HG02642 (cell line): ENCODE measurements around the gene NOC3L.
"Not testable (repeated sequence)": the region's sequence is repeated elsewhere in the genome, so short reads cannot be mapped to it uniquely, and the experiment has no call there.

Experiments used
- ATAC-seq: cut with Tn5 transposase; IDR thresholded peaks from one replicate; pipeline ENCODE4 v1.9.1; 2021; ENCODE audit warnings: mild to moderate bottlenecking; ENCODE audit not compliant: unreplicated experiment, poor library complexity

The NOC3L gene

DNA sequence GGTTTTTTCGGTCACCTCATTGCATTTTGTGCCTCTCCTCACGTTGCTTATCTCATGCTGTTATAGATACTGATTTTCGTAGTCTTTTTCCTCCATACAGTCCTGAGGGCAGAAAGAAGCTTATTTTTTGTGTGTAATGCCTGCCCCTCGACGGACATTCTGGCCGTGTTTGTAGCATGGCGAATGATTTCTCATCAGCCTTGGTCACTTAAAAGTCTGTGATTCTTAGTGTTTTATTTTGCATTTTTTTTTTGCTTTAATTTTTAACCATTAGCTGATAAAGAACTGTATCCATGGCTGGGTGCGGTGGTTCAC is 469 bp upstream of the NOC3L start:
- ATAC-seq = peak; percentile 22

DNA sequence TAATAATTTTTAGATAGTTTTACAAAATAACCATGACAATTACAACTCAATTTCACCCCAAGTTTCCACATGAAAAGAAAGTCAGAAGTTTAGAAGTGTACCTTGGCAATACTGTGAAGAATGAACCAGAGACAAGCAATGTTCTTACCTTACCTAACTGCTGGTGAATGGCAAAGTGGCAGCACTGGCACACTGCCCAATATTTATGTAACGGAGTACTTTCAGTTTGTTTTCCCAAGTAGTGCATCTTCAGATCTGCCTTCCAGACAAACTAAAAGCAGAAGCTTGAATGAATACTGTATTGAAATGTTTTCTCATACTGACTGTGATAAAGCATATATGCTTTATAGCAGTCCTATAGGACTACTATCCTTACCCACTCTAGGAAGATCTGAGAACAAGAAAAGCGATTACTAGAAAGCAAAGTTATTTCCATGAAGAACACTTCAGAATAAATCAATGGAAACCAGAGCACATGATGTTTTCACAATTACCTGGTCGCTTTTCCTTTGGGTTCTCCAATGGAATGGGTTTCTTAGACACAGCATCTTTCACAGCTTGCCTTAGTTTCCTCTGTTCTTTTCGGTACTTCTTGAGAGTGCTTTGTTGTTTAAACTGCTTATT is 1.5 kb downstream of the NOC3L start:
- ATAC-seq = no peak

DNA sequence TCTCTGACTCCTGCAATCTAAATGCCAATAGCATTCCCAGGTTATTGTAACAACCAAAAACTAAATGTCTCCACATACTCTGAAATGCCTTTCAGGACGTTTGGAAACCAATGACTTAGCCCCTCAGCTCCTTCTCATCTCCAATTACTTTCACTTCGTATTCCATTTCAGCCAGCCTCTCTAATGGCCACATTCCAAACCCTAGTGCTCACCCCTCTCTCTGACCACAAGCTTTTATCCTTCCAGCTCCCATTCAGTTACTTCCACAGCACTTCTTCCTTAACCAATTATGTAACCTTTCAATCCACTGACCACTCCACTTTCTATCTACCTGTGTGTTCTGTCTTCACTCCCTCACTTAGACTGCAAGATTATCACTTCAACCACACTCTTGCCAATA is 4.3 kb downstream of the NOC3L start:
- ATAC-seq = no peak

DNA sequence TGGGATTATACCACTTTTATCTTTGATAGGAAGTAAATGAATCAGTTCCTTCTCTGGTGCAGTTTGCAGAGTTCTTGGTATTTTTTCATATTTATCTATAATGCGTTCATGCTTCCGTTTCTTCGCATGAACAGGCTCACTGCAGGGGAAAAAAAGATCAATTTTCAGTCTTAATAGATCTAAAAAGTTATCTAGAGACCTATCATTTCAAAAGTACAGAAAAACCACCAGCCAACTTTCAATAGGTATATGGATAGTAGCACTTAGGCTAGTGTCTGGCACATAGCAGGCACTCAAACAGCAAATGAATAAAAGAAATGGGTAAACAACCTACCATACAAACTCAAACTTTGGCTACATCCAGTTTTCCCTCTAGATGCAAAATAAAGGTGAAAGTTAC is 5.5 kb downstream of the NOC3L start:
- no peak for ATAC-seq

DNA sequence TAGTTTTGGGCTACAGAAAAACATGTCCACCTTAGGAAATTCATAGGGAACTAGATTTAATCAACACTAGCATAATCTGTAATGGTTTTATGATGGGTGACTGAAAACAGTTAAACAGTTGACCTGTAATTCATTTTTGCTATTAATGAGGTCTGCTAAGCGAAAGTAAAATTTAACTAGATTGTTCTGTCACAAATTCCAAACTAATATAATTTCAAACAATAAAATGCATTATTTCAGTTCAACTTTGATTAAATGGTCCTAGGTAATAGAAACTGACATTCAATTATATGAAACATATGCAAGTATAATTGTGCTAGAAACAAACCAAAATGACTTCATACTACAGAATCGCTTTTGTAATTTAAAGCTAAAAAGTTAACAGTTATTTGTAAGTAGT is 6.9 kb downstream of the NOC3L start:
- ATAC-seq = no peak

DNA sequence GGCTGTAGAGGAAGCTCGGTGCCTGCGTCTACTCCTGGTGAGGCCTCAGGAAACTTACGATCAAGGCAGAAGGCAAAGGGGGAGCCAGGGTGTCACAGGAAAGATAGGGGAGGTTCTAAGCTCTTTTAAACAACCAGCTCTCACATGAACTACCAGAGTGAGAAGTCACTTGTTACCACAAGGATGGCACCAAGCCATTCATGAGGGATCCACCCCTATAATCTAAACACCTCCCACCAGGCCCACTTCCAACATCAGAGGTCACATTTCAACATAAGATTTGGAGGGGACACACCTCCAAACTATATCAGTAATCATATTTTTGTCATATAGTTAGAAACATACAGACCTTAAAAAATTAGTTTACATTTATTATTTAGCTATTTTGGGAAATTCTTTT is 9.4 kb downstream of the NOC3L start:
- no peak for ATAC-seq

DNA sequence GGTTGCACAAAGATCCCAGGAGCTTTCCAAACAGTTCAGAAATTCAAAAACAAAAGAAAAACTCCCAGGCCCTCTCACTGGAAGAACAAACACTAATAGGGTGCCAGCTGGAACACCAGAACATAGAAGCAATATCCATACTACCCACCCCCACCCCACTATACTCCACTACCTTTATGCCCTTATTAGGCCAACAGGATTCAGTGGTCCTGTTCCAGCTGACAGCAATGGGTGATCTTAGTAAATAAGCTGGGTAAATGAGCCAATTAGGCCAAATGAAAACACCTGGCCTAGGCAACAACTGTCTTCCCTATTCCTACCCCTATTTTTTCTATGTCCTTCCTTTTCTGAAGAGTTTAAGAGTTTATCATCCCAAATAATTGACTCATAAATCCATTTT is 11.7 kb downstream of the NOC3L start:
- ATAC-seq = no peak

DNA sequence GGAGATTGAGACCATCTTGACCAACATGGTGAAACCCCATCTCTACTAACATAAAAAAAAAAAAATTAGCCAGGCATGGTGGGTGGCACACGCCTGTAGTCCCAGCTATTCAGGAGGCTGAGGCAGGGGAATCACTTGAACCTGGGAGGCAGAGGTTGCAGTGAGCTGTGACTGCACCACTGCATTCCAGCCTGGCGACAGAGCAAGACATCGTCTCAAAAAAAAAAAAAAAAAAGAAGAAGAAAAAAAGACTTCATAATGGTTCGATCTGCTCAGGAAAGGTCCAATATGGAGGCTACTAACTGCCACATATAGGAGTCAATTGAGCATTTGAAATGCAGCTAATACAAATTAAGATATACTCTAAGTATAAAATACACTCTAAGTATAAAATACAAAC is 12.2 kb downstream of the NOC3L start:
- not testable (repeated sequence) for ATAC-seq

DNA sequence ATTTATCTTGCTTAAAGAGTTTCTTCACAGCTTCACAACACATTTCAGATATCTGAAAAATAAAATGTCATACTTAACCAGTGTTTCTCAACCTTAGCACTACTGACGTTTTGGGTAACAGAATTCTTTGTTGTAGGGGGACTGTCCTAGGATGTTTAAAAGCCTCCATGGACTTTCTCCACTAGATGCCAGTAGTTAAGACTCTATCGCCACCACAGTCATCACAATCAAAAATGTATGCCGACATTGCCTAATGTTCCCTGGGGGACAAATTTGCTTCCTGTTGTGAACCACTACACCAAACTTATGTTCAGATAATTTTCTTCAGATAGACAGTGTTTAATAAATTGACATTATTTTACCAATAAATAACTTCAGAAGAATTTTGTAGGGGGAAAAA is 13.4 kb downstream of the NOC3L start:
- ATAC-seq = no peak

DNA sequence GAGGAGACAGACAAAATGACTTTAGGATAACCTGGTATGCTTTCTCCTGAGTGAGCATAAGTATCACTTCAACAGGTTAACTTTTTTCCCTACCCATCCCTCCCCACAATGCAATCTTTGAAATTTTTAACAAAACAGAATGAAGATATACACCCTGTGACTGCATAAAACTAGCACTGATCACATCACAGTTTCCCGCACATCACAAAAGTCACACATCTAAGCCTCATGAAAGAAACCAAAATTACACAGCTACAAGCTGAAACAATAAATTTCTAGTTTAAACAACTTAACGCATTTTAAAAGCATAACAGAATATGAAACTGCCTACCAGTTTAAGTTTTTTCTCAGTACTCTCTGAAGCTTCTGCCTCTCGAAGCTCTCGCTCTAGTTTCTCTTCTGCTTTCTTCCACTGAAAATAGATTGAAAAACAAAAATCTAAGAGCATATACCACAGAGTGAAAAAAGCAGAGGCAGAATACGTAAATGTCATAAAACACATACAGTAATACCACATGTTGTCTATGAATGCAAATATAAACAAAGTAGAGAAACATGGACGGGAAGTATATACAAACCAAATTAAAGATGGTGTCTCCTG is 18.1 kb downstream of the NOC3L start:
- ATAC-seq = peak; percentile 98

DNA sequence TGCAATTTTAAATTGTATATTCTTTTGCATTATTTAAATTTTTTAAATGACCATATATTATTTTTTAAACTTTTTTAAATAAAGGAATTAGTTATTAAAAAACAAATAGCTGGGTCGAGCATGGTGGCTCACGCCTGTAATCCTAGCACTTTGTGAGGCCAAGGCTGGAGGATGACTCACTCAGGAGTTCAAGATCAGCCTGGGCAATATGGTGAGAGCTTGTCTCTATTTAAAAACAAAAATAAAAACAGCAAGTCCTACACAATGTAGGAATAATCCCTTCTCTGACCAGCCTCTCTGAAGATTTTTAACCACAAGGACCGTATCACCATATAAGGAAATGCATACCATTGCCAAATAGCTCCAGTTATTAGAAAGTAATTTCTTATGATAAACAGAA is 19.6 kb downstream of the NOC3L start:
- ATAC-seq = no peak

DNA sequence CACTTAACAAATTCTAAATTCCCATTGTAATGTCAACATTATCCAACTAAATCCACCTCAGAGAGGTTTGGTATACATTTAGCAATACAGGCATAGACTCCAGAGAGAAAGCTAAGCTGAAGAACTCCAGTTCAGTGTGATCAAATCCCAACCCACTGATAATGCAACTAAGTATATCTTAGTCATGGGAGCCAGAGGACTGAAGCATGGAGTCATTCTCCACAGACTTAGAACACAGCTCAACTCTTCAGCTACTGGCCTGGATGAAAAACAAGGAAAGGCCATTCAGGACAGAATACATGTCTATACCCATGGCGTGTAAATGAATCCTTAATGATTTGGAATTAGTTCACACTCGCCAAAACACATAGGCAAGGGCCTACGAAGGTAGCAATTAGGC is 27.9 kb downstream of the NOC3L start:
- no peak for ATAC-seq

DNA sequence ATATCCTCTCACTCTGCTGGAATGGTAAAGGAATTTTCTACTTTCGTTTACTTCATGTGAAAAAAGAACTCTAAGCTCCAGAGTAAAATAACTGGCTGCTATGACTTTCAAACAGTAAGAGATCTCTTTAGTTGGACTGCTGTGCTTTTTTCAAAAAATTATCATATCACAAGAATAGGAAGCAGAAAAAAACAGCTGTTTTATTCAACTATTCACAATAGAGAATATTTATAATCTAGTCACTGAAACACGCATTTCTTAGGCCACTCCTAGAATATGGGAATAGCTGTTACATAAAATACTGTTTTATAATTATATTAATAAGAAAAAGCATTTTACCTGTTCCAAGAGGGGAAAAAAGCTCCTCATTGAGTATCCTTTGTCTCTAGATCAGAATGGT is 29.7 kb downstream of the NOC3L start:
- ATAC-seq = no peak

DNA sequence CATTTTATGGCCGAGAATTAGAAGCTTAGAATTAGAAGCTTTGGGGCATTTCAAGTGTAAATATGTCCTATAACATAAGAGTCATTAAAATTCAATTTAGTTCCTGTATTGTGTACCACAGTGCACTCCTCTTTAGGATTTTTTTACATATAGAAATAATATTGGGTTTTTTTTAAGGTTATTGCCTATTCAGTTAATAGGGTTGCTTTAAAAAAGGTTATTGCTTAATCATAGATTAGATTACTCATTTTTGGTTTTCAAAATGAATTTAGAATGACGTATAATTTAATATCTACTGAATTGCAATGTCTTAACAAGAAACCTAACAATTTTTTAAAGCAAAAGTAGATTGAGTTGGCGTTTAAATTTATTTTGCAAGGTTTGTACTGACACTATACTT is 34.1 kb downstream of the NOC3L start:
- no peak for ATAC-seq

DNA sequence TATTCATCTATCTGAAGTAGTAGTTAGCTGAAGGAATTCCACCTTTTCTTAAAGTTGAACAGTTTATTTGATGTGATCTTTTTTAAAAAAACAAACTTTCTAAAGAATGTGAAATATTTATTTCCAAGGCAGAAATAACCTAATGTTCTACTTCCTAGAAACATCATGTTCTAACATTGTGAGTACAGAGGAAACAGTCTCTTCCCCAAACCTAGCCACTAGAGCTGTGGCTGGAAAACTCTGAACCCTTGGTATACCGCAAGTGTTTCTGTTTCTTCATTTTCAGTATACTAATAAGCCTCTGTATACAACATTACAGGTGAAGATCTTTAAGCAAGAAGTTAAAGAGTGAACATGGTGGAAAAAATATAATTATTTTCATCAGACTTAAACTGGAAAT is 35.1 kb downstream of the NOC3L start:
- no peak for ATAC-seq

DNA sequence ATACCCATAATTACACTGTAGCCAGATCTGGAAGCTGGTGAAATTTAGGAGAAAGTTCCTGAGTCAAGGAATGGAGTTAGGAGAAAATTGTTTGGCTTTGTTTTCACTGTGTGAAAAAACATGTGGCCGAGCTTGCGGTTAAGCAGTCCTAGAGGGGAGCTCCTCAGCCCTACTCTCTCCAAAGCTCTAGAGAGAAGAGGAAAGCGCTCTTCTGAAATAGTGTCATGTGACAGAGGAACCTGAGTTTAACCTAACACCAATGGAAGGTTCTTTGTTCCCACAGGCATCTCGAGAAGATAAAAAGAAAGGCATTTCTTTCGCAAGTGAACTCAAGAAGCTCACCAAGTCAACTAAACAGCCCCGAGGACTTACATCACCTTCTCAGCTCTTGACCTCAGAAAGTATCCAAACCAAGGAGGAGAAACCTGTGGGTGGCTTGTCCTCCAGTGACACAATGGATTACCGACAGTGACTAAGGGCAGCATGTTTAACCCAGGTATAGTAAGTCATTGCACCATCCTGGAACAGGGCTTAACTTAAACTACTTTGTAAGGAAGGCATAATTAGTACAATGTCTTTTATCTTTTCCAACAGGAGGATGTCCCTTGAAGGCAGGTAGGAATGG is 38.0 kb downstream of the NOC3L start:
- ATAC-seq = no peak

DNA sequence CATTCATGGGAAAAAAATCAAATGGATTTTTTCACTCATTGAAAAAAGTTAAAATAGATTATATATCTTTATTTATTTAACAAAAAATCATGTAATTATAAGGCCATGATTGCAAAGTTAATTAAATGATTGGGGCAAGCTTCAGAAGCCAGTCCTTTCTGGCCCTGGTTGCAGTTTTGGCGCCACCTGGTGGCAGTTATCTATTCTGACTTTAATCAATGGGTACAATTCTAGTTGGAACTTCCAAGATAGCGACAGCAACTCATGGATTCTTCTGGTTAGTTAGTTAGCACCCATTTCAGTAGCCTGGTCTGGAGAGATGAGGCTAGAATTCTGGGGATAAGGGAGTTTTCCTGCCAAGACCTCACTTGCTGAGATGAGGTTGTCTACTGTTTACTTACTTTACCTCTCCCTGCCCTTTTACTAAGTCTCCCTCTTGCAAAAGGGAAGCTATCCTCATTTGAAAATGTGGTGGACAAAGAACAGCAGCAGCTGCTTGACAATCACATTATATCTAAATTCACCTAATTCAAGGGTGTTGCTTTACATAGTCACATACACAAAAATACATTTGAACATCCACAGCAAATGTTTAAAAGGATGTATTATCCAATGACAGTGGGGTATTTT is 42.3 kb downstream of the NOC3L start:
- ATAC-seq = no peak

DNA sequence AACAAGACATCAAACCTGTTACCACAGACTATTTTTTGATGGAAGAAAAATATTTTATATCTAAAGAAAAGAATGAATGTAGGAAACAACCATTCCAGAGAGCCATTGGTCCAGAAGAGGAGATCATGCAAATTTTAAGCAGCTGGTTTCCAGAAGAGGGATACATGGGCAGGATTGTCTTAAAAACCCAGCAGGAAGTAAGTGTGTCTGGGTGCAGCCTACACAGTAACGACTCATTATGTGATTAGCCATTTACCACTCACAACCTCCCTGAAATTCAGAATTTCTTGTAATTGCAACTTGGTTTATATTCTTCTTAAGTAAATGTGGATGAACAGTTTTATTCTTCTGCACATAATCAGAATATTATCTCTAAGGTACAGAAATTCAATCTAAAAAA is 46.2 kb downstream of the NOC3L start:
- ATAC-seq = no peak

DNA sequence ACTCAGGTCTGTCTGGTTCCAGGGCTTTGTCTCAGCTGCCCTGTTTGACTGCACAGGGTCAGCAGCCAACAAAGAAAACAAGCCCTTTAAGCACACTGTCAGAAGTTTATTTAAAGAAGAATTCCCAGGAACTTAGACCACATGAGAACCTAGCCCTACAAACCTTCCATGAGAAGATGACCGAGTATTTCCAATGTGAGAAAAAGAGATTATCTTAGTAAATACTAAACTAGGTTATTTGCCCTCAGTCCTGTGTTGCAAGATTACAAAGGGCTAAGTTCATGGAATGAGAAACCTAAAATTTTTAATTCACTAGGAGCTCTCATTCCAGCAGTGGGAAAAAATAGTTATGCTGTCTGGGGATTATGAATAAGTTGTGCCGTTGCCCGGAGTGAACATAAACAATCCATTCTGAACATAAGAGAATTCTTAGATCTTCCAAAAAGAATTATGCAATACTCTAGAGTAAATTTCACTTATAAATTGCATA is 46.7 kb downstream of the NOC3L start:
- no peak for ATAC-seq

DNA sequence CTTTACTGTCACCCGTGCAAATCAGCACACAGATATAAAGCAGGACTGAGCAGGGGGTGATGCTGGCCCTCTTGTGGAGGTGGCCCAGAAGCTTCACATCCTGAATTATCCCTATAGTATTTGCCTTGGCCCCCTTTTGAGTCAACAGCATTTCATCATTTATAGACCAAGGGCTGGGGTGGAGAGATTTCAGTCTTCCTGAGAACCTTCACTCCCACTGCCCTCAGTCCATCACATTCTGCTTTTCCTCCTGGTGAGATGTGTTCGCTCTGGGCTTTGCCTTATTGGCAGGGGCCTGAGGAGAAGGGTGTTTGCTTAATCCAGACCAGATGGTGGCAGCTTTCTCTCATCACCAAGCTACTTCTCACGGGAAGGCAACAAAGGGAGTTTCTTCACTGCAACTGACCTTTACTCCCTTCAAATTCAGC is 47.7 kb downstream of the NOC3L start:
- ATAC-seq = no peak

DNA sequence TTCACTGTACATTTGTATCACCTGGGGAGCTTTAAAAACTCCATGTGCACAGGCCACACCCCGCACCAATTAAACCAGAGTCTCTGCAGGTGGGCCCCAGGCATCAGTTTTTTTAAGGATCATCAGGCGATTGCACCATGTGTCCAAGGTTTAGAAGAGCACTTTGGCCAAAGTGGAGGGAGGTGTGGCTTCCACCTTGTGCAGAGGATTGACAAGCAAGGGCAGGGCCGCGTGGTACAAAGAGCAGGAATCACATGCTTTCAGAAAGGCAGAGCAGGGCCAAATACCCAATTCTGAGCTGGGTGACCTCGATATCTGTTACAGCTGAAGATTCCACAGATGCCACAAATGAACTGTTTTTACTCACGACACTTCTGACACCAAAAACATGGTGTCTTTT is 52.4 kb downstream of the NOC3L start:
- ATAC-seq = no peak

DNA sequence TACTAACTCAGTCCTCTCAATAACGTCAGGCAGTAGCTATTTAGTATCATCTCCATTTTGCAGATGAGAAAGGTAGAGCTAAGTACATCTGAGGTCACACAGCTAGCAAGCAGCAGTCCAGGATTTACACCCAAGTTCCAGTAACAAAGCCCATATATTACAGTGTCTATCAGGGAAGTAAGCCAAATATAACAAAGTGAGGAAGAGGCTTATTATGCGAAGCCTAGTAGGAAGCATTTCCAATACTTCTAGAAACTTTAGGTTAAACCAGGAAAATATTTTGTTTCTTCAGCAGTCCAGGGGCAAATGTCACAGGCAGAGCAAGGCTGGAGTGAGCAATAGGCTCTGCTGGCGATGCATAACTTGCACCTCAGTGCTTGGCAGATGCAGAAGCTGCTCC is 53.9 kb downstream of the NOC3L start:
- no peak for ATAC-seq
